ENCODE results near the gene PPFIBP1.

The PPFIBP1 gene

GRCh38 chr12:27480016-27480415 is 44.0 kb upstream of the PPFIBP1 start:
- H3K23ac ChIP-seq (ENCODE audit: low read length in 2 of 2), result peak overlapping the region in 1 of 2 experiments; percentile 14
- no peak for DNase-seq
- no peak overlapping the region for H2BK120ac ChIP-seq (ENCODE audit: low read depth, low read length)
- H4K91ac ChIP-seq (ENCODE audit: low read length), result peak overlapping the region; percentile 83
- H3K27ac ChIP-seq (ENCODE audit: low read length, poor library complexity, severe bottlenecking), result no peak overlapping the region
- H3K4me2 ChIP-seq (ENCODE audit: low read length, poor library complexity, severe bottlenecking), result no peak overlapping the region
- no peaks in the 10 kb centered on the region for H3K4me1 ChIP-seq (ENCODE audit: control insufficient read depth, insufficient read depth, low read depth, low read length)
- H3K9me3 ChIP-seq (ENCODE audit: control insufficient read depth, low read length), result peaks cover 38% of the 10 kb centered on the region
- no peak overlapping the region for H2BK15ac ChIP-seq (ENCODE audit: low read depth, poor library complexity, severe bottlenecking)
- no peak overlapping the region for H2AFZ ChIP-seq (ENCODE audit: low read depth, low read length)
- H3K27me3 ChIP-seq (ENCODE audit: control insufficient read depth in 1 of 2, insufficient read depth in 1 of 2, low read length in 2 of 2), result no peaks in the 10 kb centered on the region
- H2BK5ac ChIP-seq (ENCODE audit: low read depth, low read length, poor library complexity, severe bottlenecking), result no peak overlapping the region
- no peak overlapping the region for H2AK5ac ChIP-seq (ENCODE audit: low read length, severe bottlenecking)
- no peaks in the 10 kb centered on the region for H3K79me1 ChIP-seq (replicated peaks; ENCODE audit: low read length, poor library complexity, severe bottlenecking)
- H2BK12ac ChIP-seq (ENCODE audit: low read length in 2 of 2), result no peak overlapping the region
- peaks cover 0 to 4% of the 10 kb centered on the region in 2 experiments for H3K36me3 ChIP-seq (ENCODE audit: control insufficient read depth in 1 of 2, insufficient read depth in 2 of 2, low read depth in 1 of 2, low read length in 2 of 2)
- no peak overlapping the region for H3K4ac ChIP-seq (ENCODE audit: low read depth in 1 of 2, low read length in 2 of 2)
- H3K14ac ChIP-seq (ENCODE audit: low read length in 2 of 2), result no peak overlapping the region
- no peak overlapping the region for H4K8ac ChIP-seq (ENCODE audit: low read length)
- 100% methylated on average over 1 of the region's 1 CpG for WGBS
- no peak overlapping the region for H3K9ac ChIP-seq (ENCODE audit: low read length)
- H3K18ac ChIP-seq (ENCODE audit: low read depth in 1 of 2, low read length in 2 of 2), result no peak overlapping the region
- H3K4me3 ChIP-seq (ENCODE audit: insufficient read depth in 1 of 2, low read depth in 1 of 2, low read length in 2 of 2), result no peak overlapping the region

DNA sequence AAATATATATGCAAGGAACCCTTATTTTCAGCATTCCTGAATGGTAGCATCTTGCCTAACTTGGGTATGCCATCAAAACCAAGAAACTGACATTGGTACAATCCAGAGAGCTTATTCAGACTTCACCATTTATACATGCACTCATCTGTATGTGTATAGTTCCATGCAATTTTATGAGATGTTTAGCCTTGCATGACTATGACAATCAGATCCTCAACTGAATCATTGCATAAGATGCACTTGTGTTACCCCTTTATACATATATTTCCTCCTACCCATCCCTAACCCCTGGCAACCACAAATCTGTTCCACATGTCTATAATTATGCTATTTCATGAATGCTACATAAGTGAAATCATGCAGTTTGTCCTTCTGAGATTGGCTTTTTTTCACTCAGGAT is 37.0 kb upstream of the PPFIBP1 start:
- Histone ChIP-seq H3K4ac (ENCODE audit: low read depth in 1 of 2, low read length in 2 of 2) (no peak overlapping the region), H3K14ac (ENCODE audit: low read length in 2 of 2) (no peak overlapping the region), H2BK15ac (ENCODE audit: low read depth, poor library complexity, severe bottlenecking) (no peak overlapping the region), H3K36me3 (ENCODE audit: control insufficient read depth in 1 of 2, insufficient read depth in 2 of 2, low read depth in 1 of 2, low read length in 2 of 2) (no peaks in the 10 kb centered on the region), H3K79me1 (replicated peaks; ENCODE audit: low read length, poor library complexity, severe bottlenecking) (no peaks in the 10 kb centered on the region), H2AK5ac (ENCODE audit: low read length, severe bottlenecking) (no peak overlapping the region), H2BK120ac (ENCODE audit: low read depth, low read length) (no peak overlapping the region), H3K27ac (ENCODE audit: low read length, poor library complexity, severe bottlenecking) (no peak overlapping the region), H2BK12ac (ENCODE audit: low read length in 2 of 2) (no peak overlapping the region), H3K9me3 (ENCODE audit: control insufficient read depth, low read length) (no peaks in the 10 kb centered on the region), H3K4me2 (ENCODE audit: low read length, poor library complexity, severe bottlenecking) (no peak overlapping the region), H3K4me1 (ENCODE audit: control insufficient read depth, insufficient read depth, low read depth, low read length) (no peaks in the 10 kb centered on the region), H3K23ac (ENCODE audit: low read length in 2 of 2) (no peak overlapping the region), H4K8ac (ENCODE audit: low read length) (no peak overlapping the region), H2AFZ (ENCODE audit: low read depth, low read length) (no peak overlapping the region), H4K91ac (ENCODE audit: low read length) (no peak overlapping the region), H3K9ac (ENCODE audit: low read length) (no peak overlapping the region), H3K4me3 (ENCODE audit: insufficient read depth in 1 of 2, low read depth in 1 of 2, low read length in 2 of 2) (no peak overlapping the region), H2BK5ac (ENCODE audit: low read depth, low read length, poor library complexity, severe bottlenecking) (no peak overlapping the region), H3K18ac (ENCODE audit: low read depth in 1 of 2, low read length in 2 of 2) (no peak overlapping the region), H3K27me3 (ENCODE audit: control insufficient read depth in 1 of 2, insufficient read depth in 1 of 2, low read length in 2 of 2) (no peaks in the 10 kb centered on the region)
- DNase-seq, result no peak

GRCh38 chr12:27488479-27488878 is 35.5 kb upstream of the PPFIBP1 start:
- H3K9ac ChIP-seq (ENCODE audit: low read length), result no peak overlapping the region

DNA sequence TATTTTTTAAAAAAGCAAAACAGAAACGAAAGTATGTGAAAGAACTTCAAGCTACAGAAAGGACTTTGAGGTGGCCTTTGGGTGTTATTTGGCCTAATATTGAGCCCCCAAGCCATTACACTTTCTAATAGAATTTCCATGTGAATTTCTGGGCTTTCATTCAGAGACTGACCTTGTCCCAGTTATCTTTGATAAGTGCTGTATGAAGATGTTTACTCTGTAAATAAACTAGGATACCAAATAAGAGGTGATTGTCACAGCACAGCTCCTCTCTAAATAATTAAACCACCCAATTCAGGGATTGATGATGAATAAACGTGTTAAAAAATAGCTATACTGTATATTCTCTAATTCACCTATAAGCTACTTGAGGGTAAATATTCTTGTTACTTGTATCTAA is 32.8 kb upstream of the PPFIBP1 start:
- Histone ChIP-seq H3K14ac (ENCODE audit: low read length in 2 of 2) (no peak overlapping the region), H2BK120ac (ENCODE audit: low read depth, low read length) (no peak overlapping the region), H3K23ac (ENCODE audit: low read length in 2 of 2) (no peak overlapping the region), H3K36me3 (ENCODE audit: control insufficient read depth in 1 of 2, insufficient read depth in 2 of 2, low read depth in 1 of 2, low read length in 2 of 2) (no peaks in the 10 kb centered on the region), H3K27me3 (ENCODE audit: control insufficient read depth in 1 of 2, insufficient read depth in 1 of 2, low read length in 2 of 2) (no peaks in the 10 kb centered on the region), H2BK12ac (ENCODE audit: low read length in 2 of 2) (no peak overlapping the region), H3K4me3 (ENCODE audit: insufficient read depth in 1 of 2, low read depth in 1 of 2, low read length in 2 of 2) (no peak overlapping the region), H3K18ac (ENCODE audit: low read depth in 1 of 2, low read length in 2 of 2) (no peak overlapping the region), H4K91ac (ENCODE audit: low read length) (no peak overlapping the region), H3K79me1 (replicated peaks; ENCODE audit: low read length, poor library complexity, severe bottlenecking) (no peaks in the 10 kb centered on the region), H3K4me2 (ENCODE audit: low read length, poor library complexity, severe bottlenecking) (no peak overlapping the region), H3K9me3 (ENCODE audit: control insufficient read depth, low read length) (no peaks in the 10 kb centered on the region), H2AK5ac (ENCODE audit: low read length, severe bottlenecking) (no peak overlapping the region), H2AFZ (ENCODE audit: low read depth, low read length) (no peak overlapping the region), H2BK15ac (ENCODE audit: low read depth, poor library complexity, severe bottlenecking) (no peak overlapping the region), H4K8ac (ENCODE audit: low read length) (no peak overlapping the region), H3K4ac (ENCODE audit: low read depth in 1 of 2, low read length in 2 of 2) (no peak overlapping the region), H3K9ac (ENCODE audit: low read length) (no peak overlapping the region), H3K4me1 (ENCODE audit: control insufficient read depth, insufficient read depth, low read depth, low read length) (peaks cover 1% of the 10 kb centered on the region), H2BK5ac (ENCODE audit: low read depth, low read length, poor library complexity, severe bottlenecking) (no peak overlapping the region), H3K27ac (ENCODE audit: low read length, poor library complexity, severe bottlenecking) (no peak overlapping the region)
- WGBS, result 86% methylated on average over 1 of the region's 2 CpGs
- no peak for DNase-seq

More at GRCh38 chr12:27488479-27488878, 35.5 kb upstream of the PPFIBP1 start:
- Histone ChIP-seq H3K4me3 (ENCODE audit: insufficient read depth in 1 of 2, low read depth in 1 of 2, low read length in 2 of 2) (no peak overlapping the region), H3K14ac (ENCODE audit: low read length in 2 of 2) (no peak overlapping the region), H2BK12ac (ENCODE audit: low read length in 2 of 2) (no peak overlapping the region), H2BK15ac (ENCODE audit: low read depth, poor library complexity, severe bottlenecking) (no peak overlapping the region), H2BK120ac (ENCODE audit: low read depth, low read length) (no peak overlapping the region), H3K9me3 (ENCODE audit: control insufficient read depth, low read length) (no peaks in the 10 kb centered on the region), H3K4me1 (ENCODE audit: control insufficient read depth, insufficient read depth, low read depth, low read length) (peaks cover 1% of the 10 kb centered on the region), H3K27ac (ENCODE audit: low read length, poor library complexity, severe bottlenecking) (no peak overlapping the region), H2AK5ac (ENCODE audit: low read length, severe bottlenecking) (no peak overlapping the region), H2AFZ (ENCODE audit: low read depth, low read length) (no peak overlapping the region), H3K4ac (ENCODE audit: low read depth in 1 of 2, low read length in 2 of 2) (no peak overlapping the region), H3K23ac (ENCODE audit: low read length in 2 of 2) (no peak overlapping the region), H3K4me2 (ENCODE audit: low read length, poor library complexity, severe bottlenecking) (no peak overlapping the region), H3K27me3 (ENCODE audit: control insufficient read depth in 1 of 2, insufficient read depth in 1 of 2, low read length in 2 of 2) (no peaks in the 10 kb centered on the region), H3K18ac (ENCODE audit: low read depth in 1 of 2, low read length in 2 of 2) (no peak overlapping the region), H3K79me1 (replicated peaks; ENCODE audit: low read length, poor library complexity, severe bottlenecking) (no peaks in the 10 kb centered on the region), H3K36me3 (ENCODE audit: control insufficient read depth in 1 of 2, insufficient read depth in 2 of 2, low read depth in 1 of 2, low read length in 2 of 2) (no peaks in the 10 kb centered on the region), H4K91ac (ENCODE audit: low read length) (no peak overlapping the region), H4K8ac (ENCODE audit: low read length) (no peak overlapping the region), H2BK5ac (ENCODE audit: low read depth, low read length, poor library complexity, severe bottlenecking) (no peak overlapping the region)
- 90% methylated on average over 4 of the region's 5 CpGs for WGBS
- no peak for DNase-seq
